ENCODE data around the gene MYO9B. TPM values are rescaled to one million over a fixed set of nuclear protein-coding genes. Genes with fewer than 3 reads are reported as not detected.

MYO9B gene
- total RNA-seq, 4 donors from 2014 or later, result 102 to 246 (median 151) TPM

DNA sequence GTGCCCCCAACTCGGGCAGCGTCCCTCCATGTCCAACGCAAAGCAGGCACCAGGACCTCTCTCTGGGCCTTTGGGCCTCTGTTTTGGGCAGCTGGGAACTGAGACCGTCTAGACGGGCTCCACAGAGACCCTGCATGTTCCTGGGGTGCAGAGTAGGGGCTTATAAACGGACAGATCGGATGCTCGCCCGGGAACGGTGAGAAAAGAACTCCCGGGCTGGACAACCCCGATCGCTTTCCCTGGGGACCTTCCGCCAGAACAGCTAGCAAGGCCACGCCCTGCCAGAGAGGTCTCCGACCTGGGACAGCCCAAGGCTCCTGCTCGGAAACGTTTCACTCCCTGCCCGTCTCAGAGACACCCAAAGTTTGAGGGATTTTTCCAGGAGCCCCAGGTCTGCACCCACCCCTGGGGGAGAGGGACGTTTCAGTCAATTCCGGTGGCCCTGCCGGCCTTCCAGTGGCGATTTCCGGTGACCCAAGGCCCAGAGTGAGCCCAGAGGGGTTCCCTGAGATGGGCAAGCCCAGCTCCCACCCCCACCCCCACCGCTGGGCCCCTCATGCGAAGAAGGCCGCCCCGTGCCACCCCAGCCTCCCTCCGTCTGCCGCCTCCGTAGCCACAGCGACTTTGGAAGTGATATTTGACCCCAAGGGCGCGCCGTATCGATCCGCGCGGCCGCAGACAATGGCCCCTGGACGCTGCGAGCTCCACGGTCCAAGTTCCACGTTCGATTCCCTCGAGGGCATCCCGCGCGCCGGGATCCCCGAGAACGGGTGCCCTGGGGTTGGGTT lies 168.4 kb downstream of the MYO9B start:
- TF ChIP-seq, protein P1, sequence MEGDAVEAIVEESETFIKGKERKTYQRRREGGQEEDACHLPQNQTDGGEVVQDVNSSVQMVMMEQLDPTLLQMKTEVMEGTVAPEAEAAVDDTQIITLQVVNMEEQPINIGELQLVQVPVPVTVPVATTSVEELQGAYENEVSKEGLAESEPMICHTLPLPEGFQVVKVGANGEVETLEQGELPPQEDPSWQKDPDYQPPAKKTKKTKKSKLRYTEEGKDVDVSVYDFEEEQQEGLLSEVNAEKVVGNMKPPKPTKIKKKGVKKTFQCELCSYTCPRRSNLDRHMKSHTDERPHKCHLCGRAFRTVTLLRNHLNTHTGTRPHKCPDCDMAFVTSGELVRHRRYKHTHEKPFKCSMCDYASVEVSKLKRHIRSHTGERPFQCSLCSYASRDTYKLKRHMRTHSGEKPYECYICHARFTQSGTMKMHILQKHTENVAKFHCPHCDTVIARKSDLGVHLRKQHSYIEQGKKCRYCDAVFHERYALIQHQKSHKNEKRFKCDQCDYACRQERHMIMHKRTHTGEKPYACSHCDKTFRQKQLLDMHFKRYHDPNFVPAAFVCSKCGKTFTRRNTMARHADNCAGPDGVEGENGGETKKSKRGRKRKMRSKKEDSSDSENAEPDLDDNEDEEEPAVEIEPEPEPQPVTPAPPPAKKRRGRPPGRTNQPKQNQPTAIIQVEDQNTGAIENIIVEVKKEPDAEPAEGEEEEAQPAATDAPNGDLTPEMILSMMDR (IDR thresholded peaks at IDR 0.05), result no peak
- peak; percentile 31 for TF ChIP-seq POLR2A (IDR thresholded peaks at IDR 0.05)
- H3K27ac ChIP-seq, result peak overlapping the region; percentile 89 to 95 (median 94)
- no peaks in the 10 kb centered on the region for H3K9me3 ChIP-seq
- H3K27me3 ChIP-seq, result no peaks in the 10 kb centered on the region
- intact Hi-C loops (cut with DNase I; ENCODE audit: low total_unique reads) (no loop called here), in situ Hi-C loops (cut with MboI; ENCODE audit: low pct_ligation_motif_present in 1 of 4, low pct_unique_long_range_greater_than_20kb in 1 of 4, low sequenced_read_pairs in 3 of 4) (no loop called here)
- peaks cover 31 to 75% (median 70%) of the 10 kb centered on the region in 4 donors for H3K4me1 ChIP-seq
- H3K36me3 ChIP-seq, result no peaks in the 10 kb centered on the region
- 20% methylated on average over 50 of the region's 52 CpGs; no CpG with 5 or more reads in 1 of the 2 donors for WGBS, 2 donors (ENCODE audit: low coverage in 1 of 2)
- DNase-seq, result peak; percentile 70
- peak overlapping the region; percentile 63 to 97 (median 87) for H3K4me3 ChIP-seq

DNA sequence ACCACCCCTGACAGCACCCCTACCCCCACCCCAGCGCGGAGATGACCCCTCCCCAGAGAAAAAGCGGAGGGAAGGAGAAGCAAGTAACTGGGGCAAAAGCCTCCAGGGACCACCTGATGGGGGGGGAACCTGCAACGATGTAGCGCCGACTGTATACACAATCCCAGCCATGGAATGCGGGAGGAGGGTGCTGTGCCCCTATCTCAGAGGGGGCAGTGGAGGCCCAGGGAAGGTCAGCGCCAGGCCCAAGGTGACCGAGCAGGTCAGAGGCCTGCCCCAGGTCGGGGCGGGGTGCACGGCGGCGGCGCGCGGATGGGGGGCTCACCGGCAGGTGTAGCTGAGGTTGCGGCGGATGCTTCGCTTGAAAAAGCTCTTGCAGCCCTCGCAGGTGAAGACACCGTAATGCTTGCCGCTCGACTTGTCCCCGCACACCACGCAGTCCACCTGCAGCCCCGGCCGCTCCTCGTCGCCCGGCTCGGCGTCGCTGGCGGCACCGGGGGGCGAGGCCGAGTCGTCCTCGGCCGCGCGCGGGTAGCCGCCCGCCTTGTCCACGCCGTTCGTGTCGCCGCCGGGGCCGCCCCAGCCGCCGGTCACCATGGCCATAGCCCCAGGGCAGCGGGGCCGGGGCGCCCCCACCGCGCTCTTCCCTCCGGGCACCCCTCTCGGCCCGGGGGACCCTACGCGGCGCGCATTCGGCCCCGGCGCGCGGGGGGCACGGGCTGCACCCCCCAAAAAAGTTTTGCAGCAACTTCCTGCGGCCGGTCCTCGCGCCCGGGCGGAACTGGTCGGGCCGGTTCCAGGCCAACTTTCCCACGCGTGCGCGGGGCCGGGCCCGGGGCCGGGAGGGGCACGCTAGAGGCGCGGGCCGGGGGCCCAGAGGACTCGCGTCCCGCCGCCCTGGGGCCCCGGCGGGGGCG lies 169.3 kb downstream of the MYO9B start:
- TF ChIP-seq EP300 (IDR thresholded peaks at IDR 0.05; ENCODE audit: low read depth) (no peak), POLR2AphosphoS5 (IDR thresholded peaks at IDR 0.05) (no peak), POLR2A (IDR thresholded peaks at IDR 0.05) (no peak)
- TF ChIP-seq, protein P1 (IDR thresholded peaks at IDR 0.05), result no peak
- Histone ChIP-seq H3K4me3 (peak overlapping the region; percentile 63 to 97 (median 87)), H3K9me3 (no peaks in the 10 kb centered on the region), H3K36me3 (no peaks in the 10 kb centered on the region), H3K27me3 (no peaks in the 10 kb centered on the region), H3K27ac (peak overlapping the region; percentile 89 to 95 (median 94)), H3K4me1 (peaks cover 34 to 71% (median 66%) of the 10 kb centered on the region in 4 donors)
- WGBS, 2 donors (ENCODE audit: low coverage in 1 of 2), result 6 to 17% methylated on average over 2 to 28 of the region's 100 CpGs
- intact Hi-C loops (cut with DNase I; ENCODE audit: low total_unique reads), result no loop called here
- DNase-seq, result peak; percentile 59
- in situ Hi-C loops (cut with MboI; ENCODE audit: low pct_ligation_motif_present in 1 of 4, low pct_unique_long_range_greater_than_20kb in 1 of 4, low sequenced_read_pairs in 3 of 4), result no loop called here

DNA sequence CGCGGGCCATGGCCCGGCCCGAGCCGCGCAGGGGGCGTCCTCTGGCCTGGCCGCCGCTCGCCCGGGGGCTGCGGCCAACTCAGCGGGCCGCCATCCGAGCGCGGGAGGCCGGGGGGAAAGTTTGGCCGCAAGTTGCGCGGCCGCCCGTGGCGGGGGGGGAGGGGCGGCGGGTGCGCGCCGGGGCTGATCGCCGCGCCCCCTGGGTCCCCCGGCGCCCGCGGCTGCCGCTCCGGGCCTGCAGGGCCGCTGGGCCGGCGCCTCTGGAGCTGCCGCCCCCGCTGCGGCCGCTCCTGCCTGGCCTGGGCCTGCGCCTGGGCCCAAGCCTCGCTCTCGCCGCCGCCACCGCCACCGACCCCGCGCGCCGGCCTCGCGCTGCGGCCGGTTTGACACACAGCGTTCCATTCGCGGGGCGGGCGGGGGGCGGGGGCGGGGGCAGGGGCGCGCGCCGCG lies 170.0 kb downstream of the MYO9B start, which contains the start of gene NR2F6:
Gene NR2F6, minus strand, starts transcription at position 385 of the 450 bp plus-strand sequence. CDS start 699 bp downstream, outside the sequence.
- WGBS, 2 donors (ENCODE audit: low coverage in 1 of 2), result 0% methylated on average over 24 of the region's 72 CpGs; no CpG with 5 or more reads in 1 of the 2 donors
- in situ Hi-C loops (cut with MboI; ENCODE audit: low pct_ligation_motif_present in 1 of 4, low pct_unique_long_range_greater_than_20kb in 1 of 4, low sequenced_read_pairs in 3 of 4), result no loop called here
- peak; percentile 65 to 69 (median 68) for TF ChIP-seq POLR2AphosphoS5 (IDR thresholded peaks at IDR 0.05)
- no peak for TF ChIP-seq EP300 (IDR thresholded peaks at IDR 0.05; ENCODE audit: low read depth)
- TF ChIP-seq, protein P1 (IDR thresholded peaks at IDR 0.05), result no peak
- TF ChIP-seq POLR2A (IDR thresholded peaks at IDR 0.05), result no peak
- H3K4me3 ChIP-seq, result peak within 1 kb of the TSS; percentile 63 to 97 (median 87)
- peak within 1 kb of the TSS; percentile 89 to 95 (median 94) for H3K27ac ChIP-seq
- intact Hi-C loops (cut with DNase I; ENCODE audit: low total_unique reads), result no loop called here
- H3K4me1 ChIP-seq, result peaks cover 34 to 65% (median 59%) of the 10 kb centered on the region in 4 donors
- H3K27me3 ChIP-seq, result no peaks in the 10 kb centered on the region
- DNase-seq, result no peak
- H3K9me3 ChIP-seq, result no peaks in the 10 kb centered on the region
- H3K36me3 ChIP-seq, result no peaks in the 10 kb centered on the region
